GM12872 (cell line): ENCODE measurements around the gene HHIP.

Experiments
- CTCF ChIP-seq: IDR thresholded peaks from 3 replicates; pipeline ENCODE4 v1.5.1; 2011; ENCODE audit warnings: low read depth, mild to moderate bottlenecking, low read length, moderate library complexity; ENCODE audit not compliant: insufficient read depth

HHIP gene

GRCh38 chr4:144757969-144758368, 112.0 kb downstream of the HHIP start:
- TF ChIP-seq CTCF, result no peak

GRCh38 chr4:144778364-144778763, 132.4 kb downstream of the HHIP start:
- no peak for TF ChIP-seq CTCF

GRCh38 chr4:144782345-144782744, 136.4 kb downstream of the HHIP start:
- TF ChIP-seq CTCF, result no peak

DNA sequence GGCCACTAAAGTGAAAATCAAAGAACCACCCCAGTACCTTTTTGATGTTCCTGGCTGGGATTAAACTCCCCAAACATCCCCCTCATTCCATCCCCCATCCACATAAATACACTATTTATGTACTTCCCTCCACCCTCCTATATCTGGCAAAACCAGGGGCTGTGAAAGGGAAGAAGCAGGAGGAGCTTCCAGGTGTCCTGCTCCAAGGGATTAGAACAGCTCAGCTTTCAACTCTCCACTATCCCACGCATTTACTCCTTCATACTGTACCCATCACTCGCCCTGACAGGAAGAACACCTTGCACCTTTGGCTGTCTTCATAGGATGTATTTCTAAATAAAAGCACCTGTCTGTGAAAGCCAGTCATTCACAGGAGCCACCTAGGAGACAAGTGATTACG, 140.0 kb downstream of the HHIP start:
- no peak for TF ChIP-seq CTCF

DNA sequence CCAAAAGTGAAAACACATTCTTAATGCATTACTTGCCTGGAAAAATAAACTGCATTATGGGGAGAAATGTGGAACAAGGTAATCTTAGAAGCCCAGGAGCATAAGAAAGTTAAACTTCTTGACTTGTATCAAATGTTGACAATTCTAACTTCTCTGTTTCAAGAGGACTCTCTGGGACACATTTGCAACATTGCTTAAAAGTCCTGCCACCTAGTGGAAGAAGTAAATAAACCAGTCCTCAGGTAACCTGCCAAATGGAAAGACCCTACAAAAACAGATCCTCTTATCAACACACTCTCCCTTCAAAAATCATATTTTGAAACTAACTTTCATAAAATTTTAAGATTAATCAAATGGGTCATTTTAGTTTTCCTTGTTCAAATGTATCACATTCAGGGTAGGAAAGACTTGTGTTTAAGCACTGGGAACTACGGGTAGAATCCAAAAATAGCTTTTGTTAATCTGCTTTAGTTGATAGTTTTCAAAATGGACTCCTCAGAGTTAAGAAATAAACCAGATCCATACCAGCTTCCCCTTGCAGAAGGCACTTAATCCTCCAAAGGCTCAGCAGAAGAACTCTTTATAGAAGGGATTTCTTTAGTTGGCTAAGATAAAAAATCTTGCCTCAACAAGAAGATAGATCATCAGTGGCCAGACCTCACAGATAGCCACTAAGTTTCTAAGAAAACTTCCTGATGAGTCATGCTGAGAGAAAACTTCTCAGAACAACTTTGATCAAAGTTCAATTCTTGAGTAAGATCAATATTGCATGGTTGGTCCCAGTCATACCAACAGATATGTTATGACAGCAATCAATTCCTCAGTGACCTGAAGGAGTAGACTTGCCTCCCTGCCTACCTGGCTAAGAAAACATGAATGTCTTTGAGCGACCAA, 141.7 kb downstream of the HHIP start:
- TF ChIP-seq CTCF, result peak; percentile 61

DNA sequence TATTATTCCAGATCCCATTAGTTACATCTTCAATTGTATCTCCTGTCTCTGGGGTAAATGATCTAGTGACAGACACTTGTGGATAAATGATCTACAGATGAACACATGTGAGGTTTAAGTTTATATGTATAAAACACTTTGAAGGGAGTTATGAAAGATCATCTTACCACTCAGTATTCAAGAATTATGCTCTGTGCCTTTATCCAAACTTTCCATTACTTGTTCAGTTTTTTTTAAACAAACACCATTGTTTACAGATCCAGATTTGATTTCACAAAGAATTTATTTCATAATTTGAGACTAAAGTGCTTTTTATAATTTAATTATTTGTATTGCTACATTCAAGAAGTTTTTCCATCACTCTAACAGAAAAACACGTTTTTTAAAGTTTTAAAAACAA, 142.5 kb downstream of the HHIP start:
- TF ChIP-seq CTCF, result no peak
